NCI-H748 (cell line): ENCODE results near the gene METTL3.
"Not testable (repeated sequence)": the region's sequence is repeated elsewhere in the genome, so short reads cannot be mapped to it uniquely, and the experiment has no call there.

ENCODE experiments used
- DNase-seq: peaks from one replicate; lab custom pipeline; 2025; ENCODE audit not compliant: unreplicated experiment; lab: John Stamatoyannopoulos, UW

Gene METTL3

GRCh38 chr14:21510735-21511657 is at the start of gene METTL3:
METTL3 (minus strand) TSS chr14:21511340; CDS start chr14:21511223, 117 bp downstream.
- DNase-seq: peak; percentile 99

DNA sequence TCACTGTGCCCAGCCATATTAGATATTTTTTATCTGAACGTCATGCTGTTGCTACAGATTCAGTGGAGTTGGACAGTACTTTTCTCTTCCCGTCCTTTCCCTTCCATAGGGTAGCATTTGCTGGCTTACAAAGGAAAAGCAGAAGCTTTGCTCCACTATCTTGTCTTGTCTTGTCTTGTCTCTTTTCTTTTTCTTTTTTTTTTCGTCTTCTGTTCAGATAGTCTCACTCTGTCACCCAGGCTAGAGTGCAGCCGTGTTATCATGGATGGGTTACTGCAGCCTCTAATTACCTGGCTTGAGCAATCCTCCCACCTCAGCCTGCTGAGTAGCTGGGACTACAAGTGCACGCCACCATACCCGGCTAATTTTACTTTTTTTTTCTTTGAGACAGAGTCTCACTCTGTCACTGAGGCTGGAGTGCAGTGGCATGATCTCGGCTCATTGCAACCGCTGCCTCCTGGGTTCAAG is 47.6 kb upstream of the METTL3 start:
- DNase-seq: no peak

DNA sequence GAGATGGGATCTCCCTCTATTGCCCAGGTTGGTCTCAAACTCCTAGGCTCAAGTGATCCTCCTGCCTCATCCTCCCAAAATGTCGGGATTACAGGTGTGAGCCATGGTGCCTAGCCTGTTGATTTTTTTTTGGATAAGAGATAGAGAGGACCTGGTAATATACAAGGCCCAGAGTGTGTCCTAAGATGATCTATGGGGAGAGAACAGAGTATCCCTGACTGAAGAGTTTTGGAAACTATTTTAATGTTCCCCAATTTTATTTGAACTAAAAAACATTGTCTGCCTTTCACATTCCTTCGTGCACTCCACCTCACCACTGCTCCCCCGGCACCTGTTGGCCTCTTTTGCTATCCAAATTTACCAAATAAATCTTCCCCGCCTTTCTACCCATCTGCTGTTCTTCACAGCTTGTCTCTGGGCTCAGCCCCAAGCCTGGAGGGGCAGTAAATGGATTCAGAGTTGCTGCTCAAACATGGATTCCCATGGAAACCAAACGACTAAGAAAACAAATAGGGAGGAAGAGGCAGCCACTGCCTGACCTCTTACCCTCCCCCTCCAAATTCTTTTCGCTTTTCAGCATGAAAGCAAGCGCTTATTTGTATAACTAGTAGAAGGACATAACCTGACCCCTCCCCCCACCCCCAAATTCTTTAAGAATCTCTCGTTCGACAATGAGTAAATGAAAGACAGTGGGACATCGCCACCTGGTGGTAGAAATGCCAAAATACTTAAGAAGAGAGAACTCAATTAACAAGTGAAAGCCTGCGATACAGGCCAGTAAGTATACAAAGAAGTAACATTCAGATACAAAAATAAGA is 46.2 kb upstream of the METTL3 start:
- DNase-seq: peak; percentile 93

DNA sequence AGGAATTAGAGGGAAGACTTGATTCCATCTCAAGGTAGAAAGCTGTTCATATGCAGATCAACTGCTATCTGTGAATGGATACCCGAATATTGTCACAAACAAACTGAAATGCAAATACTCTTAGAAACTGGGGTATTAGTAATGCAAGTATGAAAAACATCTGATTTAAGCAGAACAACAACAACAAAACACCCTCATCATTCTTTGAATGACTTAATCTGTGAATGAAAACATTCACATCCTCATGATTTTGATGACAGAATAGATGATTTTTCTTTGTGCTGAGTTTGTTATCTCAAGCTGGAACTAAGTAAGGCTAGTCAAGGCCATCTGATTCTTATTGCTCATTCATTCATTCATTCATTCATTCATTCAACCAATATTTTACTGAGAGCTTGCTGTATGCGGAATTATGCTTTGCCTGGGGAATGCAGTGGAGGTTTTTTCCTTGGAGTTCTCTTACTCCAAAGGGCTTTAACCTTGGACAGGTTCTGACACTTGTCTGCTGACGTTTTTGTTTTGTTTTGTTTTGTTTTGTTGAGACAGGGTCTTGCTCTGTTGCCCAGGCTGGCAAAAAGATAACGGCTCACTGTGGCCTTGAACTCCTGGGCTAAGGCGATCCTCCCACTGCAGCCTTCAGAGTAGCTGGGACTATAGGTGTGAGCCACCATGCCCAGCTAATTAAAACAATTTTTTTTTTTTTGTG is 45.4 kb upstream of the METTL3 start:
- DNase-seq: no peak

DNA sequence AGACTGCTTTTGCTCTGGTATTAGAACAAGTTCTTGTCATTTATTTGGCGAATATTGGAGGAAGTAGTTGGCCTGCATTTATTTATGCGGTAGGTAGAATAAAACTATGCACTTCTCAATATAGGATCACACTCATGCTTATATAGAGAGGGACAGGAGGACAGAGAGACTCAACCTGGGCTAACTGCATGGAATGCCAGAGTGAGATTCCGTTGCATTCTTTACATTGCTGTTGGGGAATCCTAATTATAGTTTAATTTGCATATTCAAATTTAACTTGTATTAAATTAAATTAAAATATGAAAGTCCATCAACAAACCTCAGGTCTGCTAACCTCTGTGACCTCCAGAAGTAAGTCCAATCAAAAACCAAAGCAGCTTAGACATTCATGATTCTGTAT is 42.1 kb upstream of the METTL3 start:
- no peak for DNase-seq

DNA sequence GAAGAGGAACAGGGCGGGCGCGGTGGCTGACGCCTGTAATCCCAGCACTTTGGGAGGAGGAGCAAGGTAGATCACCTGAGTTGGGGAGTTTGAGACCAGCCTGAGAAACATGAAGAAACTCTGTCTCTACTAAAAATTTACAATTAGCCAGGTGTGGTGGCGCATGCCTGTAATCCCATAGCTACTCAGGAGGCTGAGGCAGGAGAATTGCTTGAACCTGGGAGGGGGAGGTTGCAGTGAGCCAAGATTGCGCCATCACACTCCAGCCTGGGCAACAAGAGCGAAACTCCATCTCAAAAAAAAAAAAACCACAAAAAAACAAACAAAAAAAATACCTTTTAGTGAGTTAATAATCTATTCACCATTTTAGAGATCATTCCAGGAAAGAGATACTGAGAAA is 33.4 kb upstream of the METTL3 start:
- not testable (repeated sequence) for DNase-seq

DNA sequence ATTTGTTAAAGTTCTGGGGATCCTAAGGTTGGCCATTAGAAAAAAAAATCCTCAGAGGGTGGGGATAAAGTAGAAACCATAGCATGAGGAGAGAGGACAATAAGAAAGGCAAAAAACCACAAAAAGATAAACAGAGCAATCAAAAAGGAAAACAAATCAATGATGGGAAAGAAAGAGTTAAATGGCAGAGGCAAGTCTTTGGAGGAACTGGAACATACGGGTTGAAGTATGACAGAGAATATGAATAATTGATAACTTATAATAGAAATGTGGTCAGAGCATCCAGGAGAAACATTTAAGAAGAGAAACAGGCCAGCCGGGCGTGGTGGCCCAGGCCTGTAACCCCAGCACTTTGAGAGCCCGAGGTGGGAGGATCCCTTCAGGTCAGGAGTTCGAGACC is 32.8 kb upstream of the METTL3 start:
- DNase-seq: no peak

GRCh38 chr14:21543521-21543960 is 32.4 kb upstream of the METTL3 start:
- DNase-seq: no peak

DNA sequence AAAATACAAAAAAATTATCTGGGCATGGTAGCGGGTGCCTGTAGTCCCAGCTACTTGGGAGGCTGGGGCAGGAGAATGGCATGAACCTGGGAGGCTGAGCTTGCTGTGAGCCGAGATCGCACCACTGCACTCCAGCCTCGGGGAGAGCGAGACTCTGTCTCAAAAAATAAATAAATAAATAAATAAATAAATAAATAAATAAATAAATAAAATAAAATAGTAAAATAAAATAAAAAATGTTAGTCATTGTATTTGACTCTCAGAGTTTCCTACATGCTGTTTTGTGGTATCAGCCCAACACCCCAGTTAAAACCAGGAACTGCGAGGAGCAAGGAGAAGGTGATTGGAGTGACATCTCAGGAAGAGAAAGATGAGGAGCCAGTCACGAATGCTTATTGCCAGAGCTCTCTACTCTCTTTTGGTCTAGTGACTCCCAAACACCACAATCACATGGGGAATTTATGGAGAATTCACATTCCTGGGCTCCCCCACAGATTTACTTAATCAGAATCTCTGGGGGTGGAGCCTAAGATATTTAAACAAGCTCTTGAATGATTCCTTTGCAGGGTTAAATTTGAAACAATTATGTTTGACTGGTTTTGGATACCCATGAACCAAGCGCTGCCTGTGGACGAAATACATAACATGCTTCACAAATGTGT is 30.4 kb upstream of the METTL3 start:
- no peak for DNase-seq

DNA sequence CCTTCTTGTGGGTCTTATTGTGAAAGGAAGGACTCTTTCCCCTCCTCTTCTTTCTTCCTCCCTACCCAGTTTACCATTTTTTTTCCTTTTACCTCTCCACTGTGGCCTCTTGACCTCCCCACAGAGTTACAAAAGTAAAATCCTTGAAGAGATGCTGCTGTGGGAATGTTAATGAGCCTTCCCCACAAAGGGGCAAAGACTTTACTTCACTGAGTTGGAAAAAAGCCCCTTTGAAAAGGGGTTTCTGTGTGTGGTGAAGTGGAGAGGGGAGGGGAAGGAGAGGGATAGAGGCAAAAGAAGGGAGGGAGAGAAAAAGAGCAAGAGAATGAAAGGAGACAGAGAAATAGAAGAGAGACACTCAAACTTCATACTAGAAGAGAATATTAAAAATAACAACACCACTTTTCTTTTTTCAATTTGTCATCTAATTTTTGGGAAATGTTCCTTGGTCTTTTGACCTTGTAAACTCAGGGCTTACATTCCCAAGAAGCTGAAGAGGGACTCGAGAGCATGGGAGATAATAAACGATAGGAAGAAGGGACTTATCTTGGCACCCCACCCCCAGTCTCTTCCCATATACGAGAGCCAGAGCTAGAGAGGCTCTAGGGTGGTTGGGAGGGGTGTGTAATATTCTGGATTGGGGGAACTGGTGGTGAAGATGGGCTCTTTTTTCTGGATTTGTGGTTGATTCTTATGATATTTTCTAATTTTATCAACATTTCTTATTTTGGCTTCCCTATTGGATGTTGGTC is 28.2 kb upstream of the METTL3 start:
- no peak for DNase-seq

GRCh38 chr14:21537090-21537424 is 25.9 kb upstream of the METTL3 start:
- DNase-seq: no peak

DNA sequence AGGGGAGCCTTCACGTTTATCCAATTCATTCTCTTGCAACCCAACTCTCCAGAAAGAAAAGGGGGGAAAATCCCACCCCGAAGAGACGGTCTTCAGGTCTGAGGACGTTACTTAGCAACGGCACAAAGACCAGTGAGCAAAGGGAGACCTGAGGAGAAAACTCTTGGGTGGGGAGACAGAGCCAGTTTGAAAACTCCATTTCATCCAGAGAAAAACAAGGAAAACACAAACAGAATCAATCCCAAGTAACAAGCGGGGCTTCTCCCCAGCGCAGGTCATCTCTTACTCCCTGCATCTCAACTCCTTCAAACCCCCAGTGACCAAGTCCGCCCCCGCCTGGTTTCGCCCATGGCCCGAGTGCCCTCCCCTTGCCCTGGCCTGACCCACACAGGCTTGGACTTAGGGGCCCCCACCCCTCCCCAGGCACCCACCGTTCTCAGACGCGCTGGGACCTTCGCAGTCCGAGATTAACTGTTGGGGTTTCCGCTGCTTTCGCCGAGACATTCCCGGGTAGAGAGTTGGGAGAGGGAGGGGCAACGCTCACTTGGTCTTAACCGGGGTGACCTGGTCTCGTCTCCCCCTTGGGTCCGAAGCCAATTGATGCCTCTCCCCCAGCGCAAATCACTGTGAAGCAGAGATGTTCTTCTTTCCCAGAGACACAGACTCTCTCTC is 25.4 kb upstream of the METTL3 start:
- DNase-seq: peak; percentile 51

- no peak for DNase-seq
Measured at GRCh38 chr14:21535545-21536417, 24.6 kb upstream of the METTL3 start.

GRCh38 chr14:21534576-21534975 is 23.4 kb upstream of the METTL3 start:
- DNase-seq: no peak

- no peak for DNase-seq
Measured at GRCh38 chr14:21533294-21533693, 22.2 kb upstream of the METTL3 start.

DNA sequence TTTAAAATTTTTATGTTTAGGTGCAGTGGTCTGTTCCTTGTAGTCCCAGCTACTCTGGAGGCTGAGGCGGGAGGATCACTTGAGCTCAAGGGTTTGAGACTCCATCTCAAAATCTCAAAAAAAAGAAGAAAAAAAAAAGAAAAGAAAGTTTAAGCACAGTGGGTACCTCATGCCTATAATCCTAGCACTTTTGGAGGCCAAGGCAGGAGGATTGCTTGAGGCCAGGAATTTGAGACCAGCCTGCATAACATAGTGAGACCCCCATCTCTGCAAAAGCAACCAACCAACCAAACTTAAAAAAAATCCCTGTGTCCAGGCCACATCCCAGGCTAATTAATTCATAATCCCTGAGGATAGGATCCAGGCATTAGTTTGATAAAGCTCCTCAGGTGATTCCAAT is 18.4 kb upstream of the METTL3 start:
- DNase-seq: no peak

- no peak for DNase-seq
Measured at GRCh38 chr14:21528381-21529348, 17.5 kb upstream of the METTL3 start.
